Measurements from ENCODE around the gene DNAH11. TPM values are rescaled to one million over a fixed set of nuclear protein-coding genes. Genes with fewer than 3 reads are reported as not detected.

DNAH11 gene
- total and polyA plus RNA-seq, 2 of the 8 experiments (the other 6 are each of a cell fraction or from before 2014, with no cell fraction given) = 1.8 to 4.9 TPM

- no peaks in the 10 kb centered on the region for H3K27me3 ChIP-seq (replicated peaks in 1 of 4; ENCODE audit: control insufficient read depth in 3 of 4, extremely low read depth in 1 of 4, insufficient read depth in 3 of 4, low read length in 3 of 4)
- no peaks in the 10 kb centered on the region for H3K36me3 ChIP-seq (ENCODE audit: control insufficient read depth in 2 of 4, insufficient read depth in 4 of 4, low read length in 3 of 4)
- H3K18ac ChIP-seq (ENCODE audit: extremely low read depth, low read length) = no peak overlapping the region
- no peak overlapping the region for H3K4me3 ChIP-seq (ENCODE audit: extremely low read depth in 1 of 4, insufficient read depth in 2 of 4, low read depth in 3 of 4, low read length in 4 of 4)
- H3K27ac ChIP-seq (ENCODE audit: low read depth, low read length) = no peak overlapping the region
- no peaks in the 10 kb centered on the region for H3K4me1 ChIP-seq (replicated peaks in 1 of 4; ENCODE audit: control insufficient read depth in 3 of 4, insufficient read depth in 4 of 4, low read length in 3 of 4)
- H3K79me1 ChIP-seq (ENCODE audit: low read depth, low read length) = no peaks in the 10 kb centered on the region
- H3K9me3 ChIP-seq (ENCODE audit: insufficient read depth in 2 of 2, low read depth in 1 of 2, low read length in 1 of 2) = no peaks in the 10 kb centered on the region
- no peak overlapping the region for H3K4ac ChIP-seq (replicated peaks; ENCODE audit: insufficient read length, low read depth, low read length)
- no peak overlapping the region for H2AK5ac ChIP-seq (ENCODE audit: low read depth, low read length)
- no peak overlapping the region for H4K91ac ChIP-seq (replicated peaks; ENCODE audit: insufficient read length, low read length)
- no peak overlapping the region for H2BK12ac ChIP-seq (ENCODE audit: low read depth, low read length)
- CTCF ChIA-PET (ENCODE audit: partially characterized antibody) = no interaction called here
- no peak overlapping the region for H2BK20ac ChIP-seq (ENCODE audit: low read length)
- TF ChIP-seq GTF2F1 (IDR thresholded peaks at IDR 0.05; ENCODE audit: borderline replicate concordance, low read depth, low read length) (no peak), NANOG (IDR thresholded peaks at IDR 0.05; ENCODE audit: insufficient read depth, low read depth, low read length, poor library complexity, severe bottlenecking) (no peak), JUND (IDR thresholded peaks at IDR 0.05; ENCODE audit: low read length) (no peak), EZH2 (IDR thresholded peaks at IDR 0.05; ENCODE audit: low read depth, low read length, severe bottlenecking) (no peak), RXRA (IDR thresholded peaks at IDR 0.05; ENCODE audit: insufficient read depth, low read depth, low read length) (no peak), CTBP2 (IDR thresholded peaks at IDR 0.05; ENCODE audit: borderline replicate concordance, insufficient read depth, insufficient read length, low read length) (no peak)
- FAIRE-seq (no peak), DNase-seq (ENCODE audit: low read depth in 1 of 2, low spot score in 2 of 2) (no peak)
- no peak overlapping the region for H3K14ac ChIP-seq (ENCODE audit: insufficient read length)
- no peaks in the 10 kb centered on the region for H3K79me2 ChIP-seq (ENCODE audit: control insufficient read depth in 1 of 2, insufficient read depth in 2 of 2, low read length in 2 of 2)
- 100% methylated on average over 2 of the region's 2 CpGs; no CpG with 5 or more reads in 1 of the 2 experiments for WGBS, 2 experiments (ENCODE audit: extremely low coverage in 1 of 2, insufficient coverage in 1 of 2, insufficient read length in 1 of 2, insufficient replicate concordance in 2 of 2, low coverage in 1 of 2, low lambda C conversion rate in 2 of 2, missing lambda C conversion rate in 1 of 2)
- POLR2A ChIA-PET (ENCODE audit: partially characterized antibody) = no interaction called here
- no peak overlapping the region for H3K4me2 ChIP-seq (ENCODE audit: insufficient read depth in 1 of 2, low read depth in 2 of 2, low read length in 2 of 2)
- H2AFZ ChIP-seq (ENCODE audit: low read length) = no peak overlapping the region
- H3K56ac ChIP-seq (replicated peaks; ENCODE audit: insufficient read length, low read depth, low read length) = no peak overlapping the region
- H3K23ac ChIP-seq (ENCODE audit: insufficient read length) = no peak overlapping the region
- no peak overlapping the region for H2BK120ac ChIP-seq (replicated peaks; ENCODE audit: low read depth, low read length)
- no peak overlapping the region for H2BK15ac ChIP-seq (ENCODE audit: low read length)
- H4K5ac ChIP-seq (ENCODE audit: insufficient read length, low read depth, low read length) = no peak overlapping the region
- no peaks in the 10 kb centered on the region for H4K20me1 ChIP-seq (replicated peaks in 1 of 2; ENCODE audit: control insufficient read depth in 1 of 2, insufficient read depth in 2 of 2, low read length in 2 of 2)
- no peaks in the 10 kb centered on the region for H3K23me2 ChIP-seq (ENCODE audit: low read depth, low read length)
- H4K8ac ChIP-seq (ENCODE audit: extremely low read depth, insufficient read depth, low read length) = no peak overlapping the region
- no peak overlapping the region for H3K9ac ChIP-seq (replicated peaks in 1 of 4; ENCODE audit: extremely low read depth in 1 of 4, low read depth in 3 of 4, low read length in 3 of 4)
- no peak overlapping the region for H2BK5ac ChIP-seq (ENCODE audit: low read depth, low read length)
Observed at GRCh38 chr7:21620054-21620453, 77.2 kb downstream of the DNAH11 start.
